ENCODE data around the gene KIF24. TPM values are rescaled to one million over a fixed set of nuclear protein-coding genes. Genes with fewer than 3 reads are reported as not detected.
A peak's percentile ranks its signal among the peaks of the same experiment; 100 is the strongest.

Gene KIF24
- polyA plus RNA-seq, result 1 to 10 TPM in 1 of 2 donors, under 1 TPM in 1; 0.90 to 1.0 TPM

DNA sequence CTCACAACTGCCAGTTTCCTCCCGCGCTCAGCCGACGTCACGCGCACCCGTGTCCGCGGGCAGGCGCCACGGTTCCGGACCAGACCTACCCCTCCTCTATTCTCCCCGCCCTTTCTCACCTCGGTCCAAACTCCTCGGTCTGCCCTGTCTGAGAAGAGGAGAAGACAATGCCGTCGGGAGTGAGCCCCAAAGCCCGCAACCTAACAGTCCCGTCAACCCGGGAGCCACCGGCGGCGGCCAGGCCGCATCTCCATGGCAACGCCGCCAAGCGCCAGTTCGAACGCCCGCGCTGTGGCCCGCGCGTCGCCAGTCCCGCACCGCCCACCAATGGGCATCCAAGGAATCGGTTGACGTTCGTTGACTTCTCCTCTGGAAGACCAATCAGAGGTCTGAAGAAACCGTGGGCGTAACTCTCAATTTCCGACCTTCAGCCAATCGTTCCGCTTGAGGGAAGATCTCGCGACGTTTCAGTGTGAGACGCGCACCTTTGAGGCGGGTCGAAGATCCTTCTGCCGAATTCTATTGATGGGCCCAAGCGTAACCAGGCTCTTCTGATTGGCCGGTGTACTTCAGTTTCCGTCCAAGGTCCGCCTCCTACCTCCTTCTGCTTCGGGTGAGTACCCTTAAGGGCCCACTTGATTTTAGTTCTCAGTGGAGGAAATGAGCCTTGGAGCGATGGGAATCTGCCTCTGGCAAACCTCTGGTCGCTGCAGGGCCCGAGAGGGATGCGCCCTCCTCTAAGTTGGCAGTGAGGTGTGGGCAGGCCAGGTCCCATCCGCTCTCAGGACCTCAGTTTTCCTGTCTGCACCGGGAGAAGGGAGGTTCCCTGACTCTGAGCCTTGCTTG is at the start of gene KIF24, which contains the start of gene NUDT2:
TSS of gene KIF24 (minus strand) at position 282 of the 846 bp plus-strand sequence. CDS start 17,922 bp downstream, outside the sequence.
TSS of gene NUDT2 (plus strand) at position 583 of the 846 bp plus-strand sequence. CDS start 9,471 bp downstream, outside the sequence.
- H3K9me3 ChIP-seq (ENCODE audit: control insufficient read depth in 2 of 2, insufficient read depth in 1 of 2, low read depth in 1 of 2, low read length in 1 of 2), result no peaks in the 10 kb centered on the region

GRCh38 chr9:34378376-34379060 is 49.5 kb upstream of the KIF24 start:
- peaks cover 12 to 16% of the 10 kb centered on the region in 2 donors for H3K4me1 ChIP-seq (ENCODE audit: control insufficient read depth in 2 of 2, insufficient read depth in 2 of 2, low read length in 1 of 2)
- no peak overlapping the region for H3K4me3 ChIP-seq (ENCODE audit: low read depth in 1 of 2, low read length in 2 of 2)
- no peaks in the 10 kb centered on the region for H3K36me3 ChIP-seq (ENCODE audit: control insufficient read depth in 2 of 2, insufficient read depth in 2 of 2, low read length in 1 of 2)
- no peaks in the 10 kb centered on the region for H3K9me3 ChIP-seq (ENCODE audit: control insufficient read depth in 2 of 2, insufficient read depth in 1 of 2, low read depth in 1 of 2, low read length in 1 of 2)
- 95 to 98% methylated on average over 3 of the region's 3 CpGs for WGBS, 2 donors
- H3K27ac ChIP-seq (ENCODE audit: low read depth in 2 of 2, low read length in 1 of 2), result no peak overlapping the region
- no peaks in the 10 kb centered on the region for H3K27me3 ChIP-seq (ENCODE audit: control insufficient read depth in 1 of 2, insufficient read depth in 2 of 2, low read length in 2 of 2)

More for the DNA sequence above, at the start of gene KIF24, which contains the start of gene NUDT2:
- Histone ChIP-seq H3K4me3 (ENCODE audit: low read depth in 1 of 2, low read length in 2 of 2) (peak within 1 kb of the TSS; percentile 75 to 93), H3K27me3 (ENCODE audit: control insufficient read depth in 1 of 2, insufficient read depth in 2 of 2, low read length in 2 of 2) (no peaks in the 10 kb centered on the region), H3K27ac (ENCODE audit: low read depth in 2 of 2, low read length in 1 of 2) (peak within 1 kb of the TSS; percentile 95 to 98), H3K36me3 (ENCODE audit: control insufficient read depth in 2 of 2, insufficient read depth in 2 of 2, low read length in 1 of 2) (no peaks in the 10 kb centered on the region), H3K4me1 (ENCODE audit: control insufficient read depth in 2 of 2, insufficient read depth in 2 of 2, low read length in 1 of 2) (no peaks in the 10 kb centered on the region)
- 0 to 1% methylated on average over 50 to 64 of the region's 64 CpGs for WGBS, 2 donors

DNA sequence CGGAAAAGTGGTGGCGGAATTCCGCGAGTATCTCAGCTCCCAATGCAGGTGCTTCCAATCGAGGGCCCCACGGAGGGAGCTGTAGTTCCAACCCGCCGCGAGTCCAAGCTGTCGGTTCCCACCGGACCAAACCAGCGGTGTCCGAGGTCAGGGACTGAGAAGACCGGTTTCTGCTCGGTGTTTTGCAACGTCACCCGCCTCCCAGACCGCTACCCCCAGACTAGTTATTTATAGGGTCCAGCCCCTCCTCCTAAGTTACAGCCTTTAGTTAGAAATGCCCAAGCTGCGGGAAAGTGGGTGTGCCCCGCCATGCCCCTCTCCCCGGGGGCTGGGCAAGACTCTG is 48.3 kb upstream of the KIF24 start:
- WGBS, 2 donors, result 5 to 6% methylated on average over 21 of the region's 21 CpGs
- no peaks in the 10 kb centered on the region for H3K9me3 ChIP-seq (ENCODE audit: control insufficient read depth in 2 of 2, insufficient read depth in 1 of 2, low read depth in 1 of 2, low read length in 1 of 2)
- H3K36me3 ChIP-seq (ENCODE audit: control insufficient read depth in 2 of 2, insufficient read depth in 2 of 2, low read length in 1 of 2), result peaks cover 0 to 2% of the 10 kb centered on the region in 2 donors
- peak overlapping the region; percentile 35 to 63 for H3K27ac ChIP-seq (ENCODE audit: low read depth in 2 of 2, low read length in 1 of 2)
- peak overlapping the region; percentile 66 to 69 for H3K4me3 ChIP-seq (ENCODE audit: low read depth in 1 of 2, low read length in 2 of 2)
- no peaks in the 10 kb centered on the region for H3K27me3 ChIP-seq (ENCODE audit: control insufficient read depth in 1 of 2, insufficient read depth in 2 of 2, low read length in 2 of 2)
- H3K4me1 ChIP-seq (ENCODE audit: control insufficient read depth in 2 of 2, insufficient read depth in 2 of 2, low read length in 1 of 2), result peaks cover 12 to 19% of the 10 kb centered on the region in 2 donors

DNA sequence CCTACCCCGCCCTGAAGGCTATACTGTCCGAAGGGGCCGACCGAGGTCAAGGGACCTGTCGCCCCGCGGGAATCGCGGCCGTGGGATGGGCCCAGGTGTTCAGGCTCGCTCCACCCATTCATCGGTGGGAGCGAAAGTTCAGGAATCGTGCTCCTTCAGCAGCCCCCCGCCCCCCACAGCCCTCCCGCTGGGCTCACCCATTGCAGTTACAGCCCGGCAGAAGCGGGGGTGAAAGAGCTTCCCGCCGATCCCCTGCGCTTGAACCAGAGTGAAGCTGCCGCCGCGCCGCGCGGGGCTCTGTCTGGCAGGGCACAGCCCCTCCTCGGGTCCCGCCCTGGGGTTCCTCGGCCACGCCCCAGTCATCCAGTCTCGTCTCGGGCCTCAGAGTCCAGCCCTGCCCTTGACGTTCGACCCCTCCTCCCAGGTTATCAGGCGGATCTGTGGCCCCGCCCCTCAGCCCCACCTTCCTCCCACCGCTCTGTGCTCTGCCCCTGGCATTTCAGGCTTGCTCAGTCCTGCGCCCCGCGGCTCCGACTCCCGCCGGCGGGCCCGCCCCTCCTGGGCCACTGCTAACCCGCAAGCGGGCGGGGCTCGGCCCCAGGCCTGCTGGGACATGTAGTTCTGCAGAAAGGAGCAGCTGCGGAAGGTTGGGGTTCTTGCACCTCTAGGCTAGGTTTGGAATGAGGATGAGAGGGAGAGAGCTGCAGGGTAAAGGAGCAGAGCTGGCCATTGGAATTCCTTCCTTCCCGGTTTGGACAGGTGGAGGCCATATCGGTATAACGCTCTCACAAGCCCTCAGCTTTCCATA is 47.7 kb upstream of the KIF24 start, which contains the start of gene MYORG:
TSS of gene MYORG (minus strand) at position 303 of the 808 bp plus-strand sequence. CDS start 3,955 bp downstream, outside the sequence.
- H3K4me3 ChIP-seq (ENCODE audit: low read depth in 1 of 2, low read length in 2 of 2), result peak within 1 kb of the TSS; percentile 66 to 69
- WGBS, 2 donors, result 0 to 1% methylated on average over 48 to 54 of the region's 54 CpGs
- H3K27ac ChIP-seq (ENCODE audit: low read depth in 2 of 2, low read length in 1 of 2), result peak within 1 kb of the TSS; percentile 35 to 78
- no peaks in the 10 kb centered on the region for H3K9me3 ChIP-seq (ENCODE audit: control insufficient read depth in 2 of 2, insufficient read depth in 1 of 2, low read depth in 1 of 2, low read length in 1 of 2)
- H3K4me1 ChIP-seq (ENCODE audit: control insufficient read depth in 2 of 2, insufficient read depth in 2 of 2, low read length in 1 of 2), result peaks cover 12 to 20% of the 10 kb centered on the region in 2 donors
- H3K27me3 ChIP-seq (ENCODE audit: control insufficient read depth in 1 of 2, insufficient read depth in 2 of 2, low read length in 2 of 2), result no peaks in the 10 kb centered on the region
- peaks cover 0 to 8% of the 10 kb centered on the region in 2 donors for H3K36me3 ChIP-seq (ENCODE audit: control insufficient read depth in 2 of 2, insufficient read depth in 2 of 2, low read length in 1 of 2)

- Histone ChIP-seq H3K4me3 (ENCODE audit: low read depth in 1 of 2, low read length in 2 of 2) (peak overlapping the region; percentile 66 to 69), H3K27ac (ENCODE audit: low read depth in 2 of 2, low read length in 1 of 2) (peak overlapping the region; percentile 28 to 78), H3K27me3 (ENCODE audit: control insufficient read depth in 1 of 2, insufficient read depth in 2 of 2, low read length in 2 of 2) (no peaks in the 10 kb centered on the region), H3K36me3 (ENCODE audit: control insufficient read depth in 2 of 2, insufficient read depth in 2 of 2, low read length in 1 of 2) (peaks cover 0 to 15% of the 10 kb centered on the region in 2 donors), H3K4me1 (ENCODE audit: control insufficient read depth in 2 of 2, insufficient read depth in 2 of 2, low read length in 1 of 2) (peaks cover 7 to 18% of the 10 kb centered on the region in 2 donors), H3K9me3 (ENCODE audit: control insufficient read depth in 2 of 2, insufficient read depth in 1 of 2, low read depth in 1 of 2, low read length in 1 of 2) (peaks cover 0 to 4% of the 10 kb centered on the region in 2 donors)
- WGBS, 2 donors, result 9% methylated on average over 22 of the region's 22 CpGs
These were observed 47.0 kb upstream of the KIF24 start for GRCh38 chr9:34375901-34376595.

GRCh38 chr9:34374905-34375552 is 46.0 kb upstream of the KIF24 start:
- H3K36me3 ChIP-seq (ENCODE audit: control insufficient read depth in 2 of 2, insufficient read depth in 2 of 2, low read length in 1 of 2), result peaks cover 0 to 20% of the 10 kb centered on the region in 2 donors
- peaks cover 4 to 11% of the 10 kb centered on the region in 2 donors for H3K4me1 ChIP-seq (ENCODE audit: control insufficient read depth in 2 of 2, insufficient read depth in 2 of 2, low read length in 1 of 2)
- peaks cover 0 to 4% of the 10 kb centered on the region in 2 donors for H3K9me3 ChIP-seq (ENCODE audit: control insufficient read depth in 2 of 2, insufficient read depth in 1 of 2, low read depth in 1 of 2, low read length in 1 of 2)
- no peak overlapping the region for H3K4me3 ChIP-seq (ENCODE audit: low read depth in 1 of 2, low read length in 2 of 2)
- H3K27ac ChIP-seq (ENCODE audit: low read depth in 2 of 2, low read length in 1 of 2), result peak overlapping the region; percentile 14 to 51
- 38 to 50% methylated on average over 5 of the region's 5 CpGs for WGBS, 2 donors
- no peaks in the 10 kb centered on the region for H3K27me3 ChIP-seq (ENCODE audit: control insufficient read depth in 1 of 2, insufficient read depth in 2 of 2, low read length in 2 of 2)

- no peaks in the 10 kb centered on the region for H3K27me3 ChIP-seq (ENCODE audit: control insufficient read depth in 1 of 2, insufficient read depth in 2 of 2, low read length in 2 of 2)
- H3K4me1 ChIP-seq (ENCODE audit: control insufficient read depth in 2 of 2, insufficient read depth in 2 of 2, low read length in 1 of 2), result peaks cover 0 to 7% of the 10 kb centered on the region in 2 donors
- no peak overlapping the region for H3K4me3 ChIP-seq (ENCODE audit: low read depth in 1 of 2, low read length in 2 of 2)
- H3K9me3 ChIP-seq (ENCODE audit: control insufficient read depth in 2 of 2, insufficient read depth in 1 of 2, low read depth in 1 of 2, low read length in 1 of 2), result peaks cover 0 to 4% of the 10 kb centered on the region in 2 donors
- H3K27ac ChIP-seq (ENCODE audit: low read depth in 2 of 2, low read length in 1 of 2), result no peak overlapping the region
- 82 to 96% methylated on average over 3 of the region's 3 CpGs for WGBS, 2 donors
- H3K36me3 ChIP-seq (ENCODE audit: control insufficient read depth in 2 of 2, insufficient read depth in 2 of 2, low read length in 1 of 2), result peaks cover 0 to 23% of the 10 kb centered on the region in 2 donors
These were observed 45.3 kb upstream of the KIF24 start for GRCh38 chr9:34374339-34374738.

GRCh38 chr9:34373749-34374148 is 44.7 kb upstream of the KIF24 start:
- H3K4me3 ChIP-seq (ENCODE audit: low read depth in 1 of 2, low read length in 2 of 2), result no peak overlapping the region
- WGBS, 2 donors, result 84 to 96% methylated on average over 2 of the region's 2 CpGs
- H3K27ac ChIP-seq (ENCODE audit: low read depth in 2 of 2, low read length in 1 of 2), result no peak overlapping the region

More at GRCh38 chr9:34373749-34374148, 44.7 kb upstream of the KIF24 start:
- Histone ChIP-seq H3K4me1 (ENCODE audit: control insufficient read depth in 2 of 2, insufficient read depth in 2 of 2, low read length in 1 of 2) (peaks cover 0 to 7% of the 10 kb centered on the region in 2 donors), H3K27me3 (ENCODE audit: control insufficient read depth in 1 of 2, insufficient read depth in 2 of 2, low read length in 2 of 2) (no peaks in the 10 kb centered on the region), H3K36me3 (ENCODE audit: control insufficient read depth in 2 of 2, insufficient read depth in 2 of 2, low read length in 1 of 2) (peaks cover 0 to 23% of the 10 kb centered on the region in 2 donors), H3K9me3 (ENCODE audit: control insufficient read depth in 2 of 2, insufficient read depth in 1 of 2, low read depth in 1 of 2, low read length in 1 of 2) (peaks cover 0 to 4% of the 10 kb centered on the region in 2 donors)

Measured in esophagus (tissue), 2 donors.